ENCODE measurements around the gene CHCHD6. TPM values are rescaled to one million over a fixed set of nuclear protein-coding genes. Genes with fewer than 3 reads are reported as not detected.

CHCHD6 gene
- total and polyA plus RNA-seq, 2 of the 4 experiments (the other 2 are of a cell fraction), result 18.8 to 28.9 TPM

- DNase-seq (no peak), ATAC-seq (ENCODE audit: low read depth) (no peak)
- Histone ChIP-seq H4K91ac (ENCODE audit: insufficient read depth, low read depth, low read length) (no peak overlapping the region), H3K9me3 (ENCODE audit: control insufficient read depth, insufficient read depth, low read length) (no peaks in the 10 kb centered on the region), H3K18ac (ENCODE audit: low read depth, low read length) (no peak overlapping the region), H3K27ac (ENCODE audit: insufficient read depth, low read length) (no peak overlapping the region), H2BK15ac (ENCODE audit: low read depth, low read length) (no peak overlapping the region), H3K4me1 (ENCODE audit: control insufficient read depth, insufficient read depth, low read length) (peaks cover 9% of the 10 kb centered on the region), H2AK5ac (ENCODE audit: low read depth, low read length) (no peak overlapping the region), H4K20me1 (ENCODE audit: insufficient read depth, low read length) (peaks cover 5% of the 10 kb centered on the region; the same call in 1 of the 2 replicates), H2AK9ac (replicated peaks; ENCODE audit: low read depth, low read length, poor library complexity) (no peak overlapping the region), H3K9me1 (ENCODE audit: insufficient read depth, low read length) (peaks cover 9% of the 10 kb centered on the region; the same call in 1 of the 2 replicates), H2BK20ac (ENCODE audit: low read depth, low read length) (no peak overlapping the region), H3K9ac (ENCODE audit: low read depth, low read length) (no peak overlapping the region), H3K4me3 (ENCODE audit: insufficient read depth, low read depth, low read length) (no peak overlapping the region), H3K4ac (ENCODE audit: low read depth, low read length) (no peak overlapping the region), H2AFZ (replicated peaks; ENCODE audit: low read length, poor library complexity) (no peak overlapping the region), H2BK120ac (ENCODE audit: low read depth, low read length) (no peak overlapping the region), H3K56ac (ENCODE audit: extremely low read depth, insufficient read depth, low read length) (no peak overlapping the region), H3K36me3 (ENCODE audit: control insufficient read depth, insufficient read depth, low read length) (no peaks in the 10 kb centered on the region; the same call in 1 of the 2 replicates), H3K14ac (replicated peaks; ENCODE audit: low read depth, low read length) (no peak overlapping the region), H3K79me1 (ENCODE audit: low read depth in 1 of 2, low read length in 2 of 2) (peaks cover 0 to 6% of the 10 kb centered on the region in 2 experiments; a peak in 1 of 4 replicates), H3K27me3 (ENCODE audit: control insufficient read depth, insufficient read depth, low read length) (no peaks in the 10 kb centered on the region), H3K23ac (ENCODE audit: low read depth, low read length) (no peak overlapping the region), H3K4me2 (ENCODE audit: low read depth, low read length) (no peak overlapping the region), H4K5ac (ENCODE audit: low read depth, low read length) (no peak overlapping the region), H4K8ac (ENCODE audit: low read depth in 2 of 2, low read length in 2 of 2) (no peak overlapping the region), H2BK5ac (ENCODE audit: low read depth, low read length, poor library complexity, severe bottlenecking) (no peak overlapping the region)
- ChIA-PET POLR2A (ENCODE audit: unreplicated experiment) (no interaction called here), CTCF (interaction anchor here (1.6 kb wide), 1 partner anchor 9 kb away, joined by 3 read pairs; no protein-coding TSS in a partner anchor)
- intact Hi-C loops (cut with micrococcal nuclease) (no loop called here), dilution Hi-C loops (cut with HindIII; ENCODE audit: low sequenced_read_pairs, unreplicated experiment) (no loop called here), in situ Hi-C loops (cut with MboI; ENCODE audit: low sequenced_read_pairs) (no loop called here)
- no TSS peak for BruUV-seq (replicated peaks)
- TF ChIP-seq BHLHE40 (IDR thresholded peaks at IDR 0.05; ENCODE audit: low read depth, low read length), result no peak
- 95% methylated on average over 3 of the region's 5 CpGs; no CpG with 5 or more reads in 1 of the 2 experiments for WGBS, 2 experiments (ENCODE audit: extremely low coverage in 2 of 2, insufficient read length in 1 of 2)
Measured at GRCh38 chr3:126743781-126744180, 39.7 kb downstream of the CHCHD6 start.

Data from IMR-90 (cell line).